ENCODE data around the gene MLH1. TPM values are rescaled to one million over a fixed set of nuclear protein-coding genes. Genes with fewer than 3 reads are reported as not detected.

MLH1 gene
- polyA plus RNA-seq, 1 experiment, result 32.5 TPM

GRCh38 chr3:37026851-37027250 lies 33.5 kb downstream of the MLH1 start:
- ChIA-PET CTCF (no interaction called here), POLR2A (no interaction called here)
- Histone ChIP-seq H3K36me3 (ENCODE audit: control insufficient read depth, insufficient read depth, low read length) (peaks cover 9% of the 10 kb centered on the region), H3K27me3 (ENCODE audit: control insufficient read depth, insufficient read depth, low read length) (no peaks in the 10 kb centered on the region), H3K4me3 (ENCODE audit: low read depth, low read length) (no peak overlapping the region)
- no peak for TF ChIP-seq CTCF (IDR thresholded peaks at IDR 0.05; ENCODE audit: insufficient read depth, low read depth, low read length)
- no peak for DNase-seq (ENCODE audit: low read depth)

GRCh38 chr3:37028329-37028728 lies 35.0 kb downstream of the MLH1 start:
- TF ChIP-seq CTCF (IDR thresholded peaks at IDR 0.05; ENCODE audit: insufficient read depth, low read depth, low read length), result no peak
- POLR2A ChIA-PET, result no interaction called here
- CTCF ChIA-PET, result interaction anchor here (1.2 to 2.1 kb wide), 3 partner anchors 10 to 70 kb away, joined by 3 to 9 read pairs (median 3); no protein-coding TSS in a partner anchor
- Histone ChIP-seq H3K27me3 (ENCODE audit: control insufficient read depth, insufficient read depth, low read length) (no peaks in the 10 kb centered on the region), H3K4me3 (ENCODE audit: low read depth, low read length) (no peak overlapping the region), H3K36me3 (ENCODE audit: control insufficient read depth, insufficient read depth, low read length) (peaks cover 7% of the 10 kb centered on the region)
- DNase-seq (ENCODE audit: low read depth), result no peak

- H3K27me3 ChIP-seq (ENCODE audit: control insufficient read depth, insufficient read depth, low read length), result no peaks in the 10 kb centered on the region
- no peak for DNase-seq (ENCODE audit: low read depth)
- H3K4me3 ChIP-seq (ENCODE audit: low read depth, low read length), result no peak overlapping the region
- ChIA-PET POLR2A (interaction anchor here (0.6 kb wide), 1 partner anchor 211 kb away, joined by 3 read pairs; no protein-coding TSS in a partner anchor), CTCF (interaction anchor here (0.9 to 2.1 kb wide), 3 partner anchors 9 to 23 kb away, joined by 3 to 9 read pairs (median 3); no protein-coding TSS in a partner anchor)
- no peak for TF ChIP-seq CTCF (IDR thresholded peaks at IDR 0.05; ENCODE audit: insufficient read depth, low read depth, low read length)
- peaks cover 7% of the 10 kb centered on the region for H3K36me3 ChIP-seq (ENCODE audit: control insufficient read depth, insufficient read depth, low read length)
These were observed 35.8 kb downstream of the MLH1 start for GRCh38 chr3:37029111-37029510.

GRCh38 chr3:37029516-37030163 lies 36.3 kb downstream of the MLH1 start:
- no peak overlapping the region for H3K4me3 ChIP-seq (ENCODE audit: low read depth, low read length)
- no peaks in the 10 kb centered on the region for H3K27me3 ChIP-seq (ENCODE audit: control insufficient read depth, insufficient read depth, low read length)
- TF ChIP-seq CTCF (IDR thresholded peaks at IDR 0.05; ENCODE audit: insufficient read depth, low read depth, low read length), result no peak
- peaks cover 7% of the 10 kb centered on the region for H3K36me3 ChIP-seq (ENCODE audit: control insufficient read depth, insufficient read depth, low read length)
- CTCF ChIA-PET, result interaction anchor here (0.9 to 2.1 kb wide), 3 partner anchors 9 to 22 kb away, joined by 3 to 9 read pairs (median 3); no protein-coding TSS in a partner anchor
- no peak for DNase-seq (ENCODE audit: low read depth)
- POLR2A ChIA-PET, result interaction anchor here (0.6 kb wide), 1 partner anchor 212 kb away, joined by 3 read pairs; no protein-coding TSS in a partner anchor

- Histone ChIP-seq H3K27me3 (ENCODE audit: control insufficient read depth, insufficient read depth, low read length) (no peaks in the 10 kb centered on the region), H3K36me3 (ENCODE audit: control insufficient read depth, insufficient read depth, low read length) (peaks cover 7% of the 10 kb centered on the region), H3K4me3 (ENCODE audit: low read depth, low read length) (no peak overlapping the region)
- ChIA-PET POLR2A (no interaction called here), CTCF (no interaction called here)
- no peak for TF ChIP-seq CTCF (IDR thresholded peaks at IDR 0.05; ENCODE audit: insufficient read depth, low read depth, low read length)
- no peak for DNase-seq (ENCODE audit: low read depth)
These were observed 37.3 kb downstream of the MLH1 start for GRCh38 chr3:37030588-37030987.

Data from BJ (cell line).